Choroid plexus epithelial cell (primary cell): ENCODE data around the gene RUNX3.
A peak's percentile ranks its signal among the peaks of the same experiment; 100 is the strongest.

Source experiments
- DNase-seq: peaks from one replicate; pipeline ENCODE4 v3.0.0-alpha.2; 2010; ENCODE audit warnings: low read depth
- H3K4me3 ChIP-seq: 2 replicates; pipeline ENCODE4 v1.5.1; 2011; ENCODE audit warnings: low read depth, mild to moderate bottlenecking, control low read depth, low read length, moderate library complexity
- CTCF ChIP-seq: conservative IDR thresholded peaks from 2 replicates; pipeline ENCODE4 v1.5.1; 2011; ENCODE audit warnings: low read depth, mild to moderate bottlenecking, control low read depth, inconsistent platforms, low read length, moderate library complexity

RUNX3 gene

DNA sequence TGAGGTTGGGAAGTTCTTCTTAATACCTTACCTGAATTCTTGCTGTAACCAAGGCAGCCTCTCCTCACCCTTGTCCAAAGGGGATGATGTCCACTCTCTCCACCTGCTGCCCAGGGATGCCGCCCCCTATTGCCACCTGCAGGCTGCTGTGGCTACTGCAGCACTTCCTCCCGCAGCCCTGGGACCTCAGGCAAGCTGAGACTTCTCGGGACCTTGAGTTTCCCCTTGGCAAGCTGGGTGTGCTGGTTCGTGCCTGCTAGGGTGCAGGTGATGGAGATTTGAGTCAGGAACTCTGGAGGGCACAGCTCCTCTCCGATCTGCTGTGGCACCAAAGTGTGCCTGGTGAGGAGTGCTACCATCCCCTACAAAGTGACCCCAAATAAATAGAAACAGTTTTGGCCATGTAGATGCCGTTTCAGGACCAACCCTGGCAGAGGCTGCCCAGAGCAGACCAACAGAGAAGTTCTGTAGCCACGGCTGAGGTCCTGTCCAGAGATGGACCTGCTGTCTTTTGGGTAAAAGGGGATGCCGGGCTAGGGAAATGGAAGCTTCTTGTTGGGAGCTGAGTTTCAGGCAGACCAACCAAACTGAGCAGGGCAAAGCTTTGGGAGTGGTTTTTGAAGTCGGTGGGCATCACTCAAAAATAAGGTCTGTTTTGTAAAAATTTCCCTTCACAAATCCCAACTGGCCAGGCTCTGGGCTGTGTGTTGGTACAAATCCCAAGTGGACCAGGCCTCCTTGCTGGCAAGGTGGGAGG, 31.7 kb downstream of the RUNX3 start:
- H3K4me3 ChIP-seq = no peak overlapping the region
- peak; percentile 96 for TF ChIP-seq CTCF
- peak; percentile 58 for DNase-seq

DNA sequence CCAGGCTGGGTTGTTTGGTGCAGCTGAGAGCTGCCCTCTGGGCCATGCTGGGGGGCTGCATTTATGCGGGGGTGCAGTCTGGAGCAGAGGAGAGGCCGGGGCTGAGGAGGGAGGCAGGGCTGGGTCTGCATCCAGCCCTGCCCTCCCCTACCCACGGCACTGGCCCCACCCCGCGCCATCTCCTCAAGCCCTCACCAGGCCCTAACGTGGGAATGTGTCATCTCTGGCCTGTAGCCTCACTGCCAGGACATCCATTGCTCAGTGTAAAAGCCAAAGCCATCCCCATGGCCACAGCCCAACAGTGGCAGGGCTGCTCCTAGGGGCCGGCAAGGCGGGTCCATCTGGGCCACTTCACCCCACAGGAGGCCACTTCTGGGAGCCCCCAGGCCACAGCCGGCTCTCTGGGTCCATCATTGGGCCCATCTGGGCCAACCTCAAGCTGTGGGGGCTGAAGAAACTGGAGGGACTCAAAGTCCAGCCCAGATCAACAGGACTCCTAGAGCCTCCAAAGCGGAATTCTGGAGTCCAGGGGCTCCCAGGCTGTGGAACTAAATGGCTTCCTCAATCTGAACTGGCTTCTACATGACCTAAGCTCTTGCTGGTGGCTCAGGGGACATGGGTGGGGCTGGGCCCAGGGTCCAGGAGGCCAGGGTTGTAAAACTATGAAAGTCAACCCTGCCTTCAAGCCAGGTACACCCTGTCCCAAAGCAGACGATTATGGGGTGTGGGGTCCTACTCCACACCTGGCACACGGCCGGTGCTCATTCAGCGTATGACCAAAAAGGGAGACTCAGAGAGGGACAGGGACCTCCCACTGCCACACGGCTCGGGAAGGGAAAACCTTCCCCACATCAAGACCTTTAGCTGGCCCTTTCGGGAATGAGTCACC, 32.6 kb downstream of the RUNX3 start:
- no peak overlapping the region for H3K4me3 ChIP-seq
- no peak for DNase-seq
- no peak for TF ChIP-seq CTCF

DNA sequence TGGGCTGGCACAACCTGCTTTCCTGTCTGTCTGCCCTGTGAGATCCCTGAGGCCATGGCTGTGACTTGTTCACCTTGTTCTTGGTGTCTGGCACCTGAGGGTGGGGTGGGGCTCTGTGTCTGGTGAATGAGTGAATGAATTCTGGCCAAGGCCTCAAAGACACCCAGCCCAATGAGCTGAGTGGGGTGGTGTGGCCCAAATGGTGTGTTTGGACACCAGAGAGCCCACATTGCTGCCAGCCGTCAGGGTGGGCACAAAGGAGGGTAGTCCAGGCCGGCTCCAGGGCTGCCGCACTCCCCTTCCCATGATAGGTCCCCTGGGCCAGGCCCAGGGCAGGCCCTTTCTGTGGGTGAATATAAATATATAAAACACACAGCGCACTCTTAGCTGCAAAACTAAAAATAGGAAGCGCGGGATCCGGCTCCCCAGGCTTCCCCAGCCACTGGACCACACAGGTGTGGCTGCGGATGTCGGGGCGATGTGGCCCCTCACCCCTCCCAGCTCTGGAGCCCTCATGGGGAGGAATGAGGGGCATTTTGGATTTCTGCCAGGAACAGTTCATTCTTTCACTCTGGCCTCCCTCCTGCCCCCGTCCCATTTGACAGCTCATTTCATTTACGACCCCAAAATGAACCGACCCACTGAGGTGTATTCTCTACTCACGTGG, 33.3 kb downstream of the RUNX3 start:
- no peak for DNase-seq
- no peak for TF ChIP-seq CTCF
- no peak overlapping the region for H3K4me3 ChIP-seq

- no peak for TF ChIP-seq CTCF
- no peak for DNase-seq
- H3K4me3 ChIP-seq = no peak overlapping the region
These were observed 33.9 kb downstream of the RUNX3 start for GRCh38 chr1:24896176-24896575.

- TF ChIP-seq CTCF = no peak
- no peak for DNase-seq
- H3K4me3 ChIP-seq = no peak overlapping the region
These were observed 34.6 kb downstream of the RUNX3 start for GRCh38 chr1:24895511-24895910.

DNA sequence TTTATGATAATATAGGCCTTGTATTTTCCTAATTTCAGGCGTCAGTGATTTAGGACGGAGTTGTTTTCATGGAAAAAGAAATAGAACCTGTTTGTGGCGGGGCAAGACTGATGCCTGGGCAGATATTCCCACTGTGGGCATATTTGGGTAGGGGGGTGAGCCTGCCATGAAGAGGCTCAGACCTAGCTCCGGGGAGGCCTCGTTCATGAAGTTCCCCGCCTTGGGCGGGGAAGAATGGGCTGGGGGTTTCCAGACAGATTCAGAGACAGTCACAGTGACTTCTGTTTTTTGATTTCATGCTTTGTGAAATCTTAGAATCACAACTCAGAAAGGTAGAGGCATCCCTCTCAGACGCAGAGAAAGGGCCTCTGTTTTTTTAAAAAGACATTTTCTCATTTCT, 36.1 kb downstream of the RUNX3 start:
- no peak overlapping the region for H3K4me3 ChIP-seq
- no peak for DNase-seq
- no peak for TF ChIP-seq CTCF
